Ectodermal cell (in vitro differentiated cells): Measurements from ENCODE around the gene FHOD3.

Experiments used
- H3K27ac ChIP-seq: 2 replicates; pipeline ENCODE4 v1.7.0; 2013; ENCODE audit warnings: mild to moderate bottlenecking, low read depth, low read length; ENCODE audit not compliant: insufficient read depth, poor library complexity, severe bottlenecking
- H3K27me3 ChIP-seq: 2 replicates; pipeline ENCODE4 v1.7.0; 2013; ENCODE audit warnings: mild to moderate bottlenecking, low read length; ENCODE audit not compliant: insufficient read depth, control insufficient read depth, poor library complexity, severe bottlenecking
- H3K36me3 ChIP-seq: one replicate; pipeline ENCODE4 v1.7.0; 2013; ENCODE audit warnings: low read length; ENCODE audit not compliant: control insufficient read depth, insufficient read depth
- H3K4me1 ChIP-seq: one replicate; pipeline ENCODE4 v1.7.0; 2013; ENCODE audit warnings: low read length; ENCODE audit not compliant: control insufficient read depth, insufficient read depth
- H3K4me3 ChIP-seq: 2 replicates; pipeline ENCODE4 v1.7.0; 2013; ENCODE audit warnings: low read depth, low read length, control low read depth; ENCODE audit not compliant: insufficient read depth
- H3K9me3 ChIP-seq: 2 replicates; pipeline ENCODE4 v1.7.0; 2013; ENCODE audit warnings: mild to moderate bottlenecking, low read length, moderate library complexity; ENCODE audit not compliant: control insufficient read depth
- WGBS, 2 experiments: methylation state at CpG; one replicate each; pipeline ENCODE4 v1.1.7; 2013; ENCODE audit warnings: missing lambda C conversion rate in 2 of 2; 5-methylcytosine and 5-hydroxymethylcytosine counted together

The FHOD3 gene

GRCh38 chr18:36499938-36500337 is 202.4 kb downstream of the FHOD3 start:
- Histone ChIP-seq H3K27me3 (no peaks in the 10 kb centered on the region), H3K9me3 (no peaks in the 10 kb centered on the region), H3K4me3 (no peak overlapping the region), H3K4me1 (no peaks in the 10 kb centered on the region), H3K36me3 (peaks cover 3% of the 10 kb centered on the region), H3K27ac (no peak overlapping the region)
- WGBS, 2 experiments, result 93 to 96% methylated on average over 3 of the region's 3 CpGs

GRCh38 chr18:36501100-36501499 is 203.6 kb downstream of the FHOD3 start:
- no peak overlapping the region for H3K4me3 ChIP-seq
- H3K36me3 ChIP-seq, result peaks cover 3% of the 10 kb centered on the region
- no peaks in the 10 kb centered on the region for H3K27me3 ChIP-seq
- H3K27ac ChIP-seq, result no peak overlapping the region
- no peaks in the 10 kb centered on the region for H3K9me3 ChIP-seq
- no peaks in the 10 kb centered on the region for H3K4me1 ChIP-seq
- 92 to 94% methylated on average over 2 of the region's 2 CpGs for WGBS, 2 experiments

DNA sequence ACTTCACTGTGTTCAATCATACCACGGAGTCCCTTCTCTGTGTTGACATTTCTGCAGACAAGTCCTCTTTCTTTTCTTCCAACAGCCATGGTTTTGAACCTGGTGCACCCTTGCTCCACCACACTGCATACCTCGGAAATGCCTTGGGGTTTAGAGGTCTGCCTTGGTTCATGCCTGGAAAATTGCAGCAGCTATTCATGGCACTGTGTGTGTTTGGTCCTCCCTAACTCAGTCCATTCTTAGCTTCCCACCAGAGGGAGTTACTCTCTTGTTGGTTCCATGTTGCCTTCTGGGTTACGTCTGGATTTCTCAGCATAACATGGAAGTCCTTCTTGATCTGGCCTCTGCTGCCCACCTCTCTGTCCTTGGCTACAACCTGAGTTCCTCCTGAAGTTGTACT is 206.0 kb downstream of the FHOD3 start:
- Histone ChIP-seq H3K4me1 (no peaks in the 10 kb centered on the region), H3K9me3 (no peaks in the 10 kb centered on the region), H3K36me3 (peaks cover 3% of the 10 kb centered on the region), H3K27me3 (no peaks in the 10 kb centered on the region), H3K27ac (no peak overlapping the region), H3K4me3 (no peak overlapping the region)
- WGBS, 2 experiments, result 76 to 77% methylated on average over 3 of the region's 3 CpGs

DNA sequence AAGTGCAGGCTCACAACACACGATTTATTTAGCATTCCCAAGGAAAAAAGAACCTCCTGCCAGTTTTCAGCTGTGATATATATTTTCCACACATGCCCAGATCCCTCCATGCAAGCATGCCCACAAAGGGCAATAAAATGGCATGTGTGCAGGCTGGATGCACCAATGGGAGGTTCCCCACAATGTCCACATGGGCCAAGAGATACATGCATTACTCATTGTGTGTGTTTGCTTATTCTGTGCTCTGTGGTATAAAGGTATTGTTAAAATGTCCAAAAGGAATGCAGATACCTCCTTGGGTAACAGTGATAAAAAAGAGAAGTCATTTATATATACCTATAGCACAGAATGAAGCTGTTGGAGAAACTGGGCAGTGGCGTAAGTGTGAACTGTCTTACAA is 207.4 kb downstream of the FHOD3 start:
- peaks cover 3% of the 10 kb centered on the region for H3K36me3 ChIP-seq
- no peaks in the 10 kb centered on the region for H3K9me3 ChIP-seq
- no peak overlapping the region for H3K4me3 ChIP-seq
- H3K27ac ChIP-seq, result no peak overlapping the region
- no peaks in the 10 kb centered on the region for H3K27me3 ChIP-seq
- WGBS, 2 experiments, result 91 to 93% methylated on average over 2 of the region's 2 CpGs
- H3K4me1 ChIP-seq, result no peaks in the 10 kb centered on the region

DNA sequence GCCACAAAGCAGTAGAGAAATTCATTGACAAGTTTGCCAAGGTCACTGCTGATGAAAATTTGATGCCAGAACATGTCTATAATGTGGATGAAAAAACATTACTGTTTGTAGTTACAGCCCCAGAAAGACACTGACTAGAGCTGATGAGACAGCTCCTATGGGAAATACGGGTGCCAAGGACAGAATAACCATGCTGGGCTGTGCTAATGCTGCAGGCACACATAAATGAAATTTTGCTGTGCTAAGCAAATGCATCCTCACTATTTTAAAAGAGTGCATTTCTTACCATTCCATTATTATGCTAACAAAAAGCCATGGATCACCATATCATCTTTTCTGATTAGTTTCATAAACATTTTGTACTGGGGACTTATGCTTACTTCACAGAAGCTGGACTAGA is 208.2 kb downstream of the FHOD3 start:
- 96 to 100% methylated on average over 1 of the region's 1 CpG for whole genome bisulfite sequencing, 2 experiments
- Histone ChIP-seq H3K9me3 (no peaks in the 10 kb centered on the region), H3K4me1 (no peaks in the 10 kb centered on the region), H3K36me3 (peaks cover 3% of the 10 kb centered on the region), H3K4me3 (no peak overlapping the region), H3K27ac (no peak overlapping the region), H3K27me3 (no peaks in the 10 kb centered on the region)

DNA sequence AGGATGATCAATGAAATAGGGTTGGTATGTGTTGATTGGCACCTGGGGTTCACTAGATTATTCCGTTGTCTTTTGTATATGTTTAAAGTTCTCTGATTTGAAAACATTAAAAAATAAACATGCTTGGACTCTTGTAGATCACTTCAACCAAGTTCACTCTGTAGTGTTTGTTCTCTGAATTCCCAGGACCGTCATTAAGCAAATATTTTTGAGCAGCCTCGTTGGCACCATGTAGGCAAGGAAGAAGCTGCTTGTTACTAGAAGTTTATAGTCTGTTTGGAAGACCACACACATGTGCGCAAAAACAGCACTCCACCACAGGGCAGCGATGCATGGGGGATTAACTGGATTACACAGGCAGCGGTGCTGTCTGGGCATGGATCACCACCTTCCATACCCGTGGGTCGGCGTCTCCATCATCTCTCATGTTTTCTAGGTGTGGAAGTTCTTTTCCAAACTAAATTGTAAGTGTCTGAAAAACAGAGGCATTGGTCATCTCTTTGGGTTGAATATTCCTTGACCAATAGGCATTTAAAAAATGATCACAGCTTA is 212.2 kb downstream of the FHOD3 start:
- H3K9me3 ChIP-seq, result no peaks in the 10 kb centered on the region
- WGBS, 2 experiments, result 92% methylated on average over 9 of the region's 9 CpGs

DNA sequence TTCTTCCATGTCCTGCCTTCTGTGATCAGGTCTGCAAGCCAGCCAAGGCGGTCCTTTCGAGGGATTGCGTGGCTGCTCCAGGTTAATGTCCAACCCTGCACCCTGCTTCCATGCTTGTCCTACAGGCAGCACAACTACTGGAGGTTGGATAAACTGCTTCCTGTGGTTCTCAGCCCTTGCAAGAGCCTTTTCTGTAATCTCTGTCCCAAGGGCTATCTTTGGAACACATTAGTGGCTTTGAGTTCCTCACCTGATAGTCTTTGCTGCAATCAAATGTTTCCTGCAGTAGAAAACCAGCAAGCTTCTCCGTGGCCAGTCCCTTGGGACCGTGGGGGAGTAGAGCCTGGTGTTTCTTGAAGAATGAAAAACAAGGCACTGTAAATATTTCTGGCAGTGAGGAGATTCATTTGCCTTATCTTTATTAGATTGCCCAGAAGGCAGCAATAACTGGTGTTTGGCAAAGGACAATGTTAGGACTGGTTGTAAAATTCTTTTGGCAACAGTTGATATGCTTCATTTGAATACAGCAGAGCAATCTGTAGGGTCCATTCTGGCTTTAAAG is 214.4 kb downstream of the FHOD3 start:
- no peak overlapping the region for H3K4me3 ChIP-seq
- H3K27ac ChIP-seq, result no peak overlapping the region

More for the DNA sequence above, 212.2 kb downstream of the FHOD3 start:
- H3K4me3 ChIP-seq, result no peak overlapping the region
- no peaks in the 10 kb centered on the region for H3K27me3 ChIP-seq
- H3K27ac ChIP-seq, result no peak overlapping the region
- peaks cover 2% of the 10 kb centered on the region for H3K36me3 ChIP-seq
- H3K4me1 ChIP-seq, result no peaks in the 10 kb centered on the region

GRCh38 chr18:36513556-36513955 is 216.0 kb downstream of the FHOD3 start:
- H3K4me3 ChIP-seq, result no peak overlapping the region

More for the DNA sequence above, 214.4 kb downstream of the FHOD3 start:
- 90 to 95% methylated on average over 5 of the region's 5 CpGs for WGBS, 2 experiments
- Histone ChIP-seq H3K4me1 (peaks cover 7% of the 10 kb centered on the region), H3K27me3 (no peaks in the 10 kb centered on the region), H3K36me3 (no peaks in the 10 kb centered on the region), H3K9me3 (no peaks in the 10 kb centered on the region)

GRCh38 chr18:36514778-36515177 is 217.3 kb downstream of the FHOD3 start:
- H3K27ac ChIP-seq, result peak overlapping the region; percentile 27

More at GRCh38 chr18:36513556-36513955, 216.0 kb downstream of the FHOD3 start:
- Histone ChIP-seq H3K27me3 (no peaks in the 10 kb centered on the region), H3K36me3 (no peaks in the 10 kb centered on the region), H3K9me3 (no peaks in the 10 kb centered on the region), H3K4me1 (peaks cover 15% of the 10 kb centered on the region), H3K27ac (no peak overlapping the region)
- WGBS, 2 experiments, result 80 to 87% methylated on average over 4 to 5 of the region's 5 CpGs

GRCh38 chr18:36516258-36516657 is 218.7 kb downstream of the FHOD3 start:
- Histone ChIP-seq H3K27ac (no peak overlapping the region), H3K9me3 (no peaks in the 10 kb centered on the region), H3K36me3 (no peaks in the 10 kb centered on the region), H3K4me1 (peaks cover 21% of the 10 kb centered on the region), H3K27me3 (no peaks in the 10 kb centered on the region), H3K4me3 (no peak overlapping the region)
- WGBS, 2 experiments, result 95% methylated on average over 8 of the region's 8 CpGs

More at GRCh38 chr18:36514778-36515177, 217.3 kb downstream of the FHOD3 start:
- Histone ChIP-seq H3K36me3 (no peaks in the 10 kb centered on the region), H3K4me1 (peaks cover 21% of the 10 kb centered on the region), H3K27me3 (no peaks in the 10 kb centered on the region), H3K9me3 (no peaks in the 10 kb centered on the region), H3K4me3 (no peak overlapping the region)
- 40 to 41% methylated on average over 6 of the region's 6 CpGs for WGBS, 2 experiments
